IMR-90 (cell line): ENCODE data around the gene HOXA3. TPM values are rescaled to one million over a fixed set of nuclear protein-coding genes. Genes with fewer than 3 reads are reported as not detected.

Source experiments
- ATAC-seq: fragments of 200-7000 bp; cut with Tn5 transposase; 2 replicates; pipeline ENCODE4 v1.9.1; 2020; ENCODE audit warnings: low read depth, mild to moderate bottlenecking, moderate library complexity
- BruUV-seq: library from RNA; stranded (reverse); fragments of 400-500 nt; replicated peaks from 2 replicates; lab custom pipeline; 2021; lab: Mats Ljungman, UMichigan
- CTCF ChIA-PET: fragments of 300-600 bp; formaldehyde crosslinking; extraction: SDS; loops from one replicate; lab custom pipeline; 2021; ENCODE audit warnings: antibody characterized with exemption; lab: Yijun Ruan, JAX
- POLR2A ChIA-PET: fragments of 300-600 bp; sonication (Branson Sonifier 250); formaldehyde crosslinking; loops from one replicate; lab custom pipeline; 2022; ENCODE audit warnings: antibody characterized with exemption; ENCODE audit not compliant: unreplicated experiment; lab: Charles Lee
- DNase-seq: peaks from one replicate; pipeline ENCODE4 v3.0.0; 2013
- H2AFZ ChIP-seq: replicated peaks from 2 replicates; pipeline ENCODE3; 2013; ENCODE audit warnings: low read length, mild to moderate bottlenecking; ENCODE audit not compliant: poor library complexity
- H2AK5ac ChIP-seq: 2 replicates; pipeline ENCODE4 v1.6.1; 2013; ENCODE audit warnings: low read depth, low read length, inconsistent platforms
- H2AK9ac ChIP-seq: replicated peaks from 2 replicates; pipeline ENCODE3; 2013; ENCODE audit warnings: mild to moderate bottlenecking, low read depth, low read length, moderate library complexity; ENCODE audit not compliant: poor library complexity
- H2BK120ac ChIP-seq: 2 replicates; pipeline ENCODE4 v1.6.1; 2013; ENCODE audit warnings: low read depth, low read length, inconsistent platforms
- H2BK15ac ChIP-seq: 3 replicates; pipeline ENCODE4 v1.6.1; 2013; ENCODE audit warnings: low read depth, low read length, inconsistent platforms
- H2BK20ac ChIP-seq: 2 replicates; pipeline ENCODE4 v1.6.1; 2013; ENCODE audit warnings: low read depth, mild to moderate bottlenecking, inconsistent platforms, low read length, moderate library complexity
- H2BK5ac ChIP-seq: 2 replicates; pipeline ENCODE4 v1.6.1; 2013; ENCODE audit warnings: mild to moderate bottlenecking, low read depth, low read length, inconsistent platforms; ENCODE audit not compliant: poor library complexity, severe bottlenecking
- H3K14ac ChIP-seq: replicated peaks from 2 replicates; pipeline ENCODE4 v1.6.1; 2013; ENCODE audit warnings: low read depth, low read length, inconsistent platforms
- H3K18ac ChIP-seq: 2 replicates; pipeline ENCODE4 v1.6.1; 2013; ENCODE audit warnings: low read depth, low read length, control low read depth
- H3K23ac ChIP-seq: 2 replicates; pipeline ENCODE4 v1.6.1; 2013; ENCODE audit warnings: low read depth, low read length, inconsistent platforms
- H3K27ac ChIP-seq: 2 replicates; pipeline ENCODE4 v1.5.1; 2013; ENCODE audit warnings: mild to moderate bottlenecking, control low read depth, low read length; ENCODE audit not compliant: insufficient read depth
- H3K27me3 ChIP-seq: 2 replicates; pipeline ENCODE4 v1.6.1; 2013; ENCODE audit warnings: low read length; ENCODE audit not compliant: control insufficient read depth, insufficient read depth
- H3K36me3 ChIP-seq: 2 replicates; pipeline ENCODE4 v1.6.1; 2013; ENCODE audit warnings: low read length, mixed read lengths; ENCODE audit not compliant: control insufficient read depth, insufficient read depth
- H3K4ac ChIP-seq: 2 replicates; pipeline ENCODE4 v1.6.1; 2013; ENCODE audit warnings: low read depth, low read length, inconsistent platforms
- H3K4me1 ChIP-seq: 2 replicates; pipeline ENCODE4 v1.6.1; 2013; ENCODE audit warnings: low read length, mixed read lengths; ENCODE audit not compliant: control insufficient read depth, insufficient read depth
- H3K4me2 ChIP-seq: 2 replicates; pipeline ENCODE4 v1.6.1; 2013; ENCODE audit warnings: low read depth, mild to moderate bottlenecking, control low read depth, low read length, moderate library complexity
- H3K4me3 ChIP-seq: 2 replicates; pipeline ENCODE4 v1.5.1; 2013; ENCODE audit warnings: low read depth, mild to moderate bottlenecking, control low read depth, low read length, moderate library complexity; ENCODE audit not compliant: insufficient read depth
- H3K56ac ChIP-seq: 2 replicates; pipeline ENCODE4 v1.6.1; 2013; ENCODE audit warnings: low read length, inconsistent platforms; ENCODE audit not compliant: insufficient read depth; ENCODE audit errors: extremely low read depth
- H3K79me1 ChIP-seq, 2 experiments: 2 replicates each; pipeline ENCODE4 v1.6.1; 2013; ENCODE audit warnings: low read length in 2 of 2, inconsistent platforms in 1 of 2, low read depth in 1 of 2
- H3K9ac ChIP-seq: 2 replicates; pipeline ENCODE4 v1.6.1; 2013; ENCODE audit warnings: low read depth, low read length, control low read depth
- H3K9me1 ChIP-seq: 2 replicates; pipeline ENCODE4 v1.6.1; 2013; ENCODE audit warnings: low read length, inconsistent platforms; ENCODE audit not compliant: insufficient read depth
- H3K9me3 ChIP-seq: 2 replicates; pipeline ENCODE4 v1.6.1; 2013; ENCODE audit warnings: low read length; ENCODE audit not compliant: control insufficient read depth, insufficient read depth
- H4K20me1 ChIP-seq: 2 replicates; pipeline ENCODE4 v1.6.1; 2013; ENCODE audit warnings: low read length, inconsistent platforms; ENCODE audit not compliant: insufficient read depth
- H4K5ac ChIP-seq: 2 replicates; pipeline ENCODE4 v1.6.1; 2013; ENCODE audit warnings: mild to moderate bottlenecking, low read depth, low read length, control low read depth
- H4K8ac ChIP-seq, 2 experiments: 2 replicates each; pipeline ENCODE4 v1.6.1; 2013; ENCODE audit warnings: low read depth in 2 of 2, low read length in 2 of 2, control low read depth in 1 of 2, inconsistent platforms in 1 of 2
- H4K91ac ChIP-seq: 2 replicates; pipeline ENCODE4 v1.6.1; 2013; ENCODE audit warnings: low read depth, low read length, inconsistent platforms; ENCODE audit not compliant: insufficient read depth
- BHLHE40 ChIP-seq: fragments of 150-350 bp; IDR thresholded peaks from 2 replicates; pipeline ENCODE4 v1.6.1; 2016; ENCODE audit warnings: mild to moderate bottlenecking, low read depth, low read length
- CEBPB ChIP-seq: IDR thresholded peaks from 2 replicates; pipeline ENCODE4 v1.6.1; 2012; ENCODE audit warnings: low read depth, low read length, improper control_type of control experiment
- CHD1 ChIP-seq: IDR thresholded peaks from 2 replicates; pipeline ENCODE4 v1.6.1; 2012; ENCODE audit warnings: low read depth, low read length, improper control_type of control experiment
- CTCF ChIP-seq: conservative IDR thresholded peaks from 2 replicates; pipeline ENCODE4 v1.5.1; 2012; ENCODE audit warnings: mild to moderate bottlenecking, low read depth, low read length, improper control_type of control experiment
- FOS ChIP-seq: fragments of 150-350 bp; IDR thresholded peaks from 2 replicates; pipeline ENCODE4 v1.6.1; 2016; ENCODE audit warnings: low read depth, low read length
- MAZ ChIP-seq: IDR thresholded peaks from 2 replicates; pipeline ENCODE4 v1.6.1; 2012; ENCODE audit warnings: low read depth, mild to moderate bottlenecking, low read length, improper control_type of control experiment, moderate library complexity, borderline replicate concordance
- MXI1 ChIP-seq: IDR thresholded peaks from 2 replicates; pipeline ENCODE4 v1.6.1; 2012; ENCODE audit warnings: low read depth, mild to moderate bottlenecking, low read length, moderate library complexity, borderline replicate concordance
- POLR2A ChIP-seq: IDR thresholded peaks from 2 replicates; pipeline ENCODE4 v1.6.1; 2012; ENCODE audit warnings: mild to moderate bottlenecking, low read depth, low read length
- RAD21 ChIP-seq: IDR thresholded peaks from 2 replicates; pipeline ENCODE4 v1.6.1; 2012; ENCODE audit warnings: low read length, improper control_type of control experiment
- RCOR1 ChIP-seq: IDR thresholded peaks from 2 replicates; pipeline ENCODE4 v1.6.1; 2012; ENCODE audit warnings: mild to moderate bottlenecking, low read length, improper control_type of control experiment; ENCODE audit not compliant: insufficient replicate concordance
- WGBS, 2 experiments: methylation state at CpG; one replicate each; pipeline versions ENCODE4 v1.1.5 to v1.1.7; 2013; ENCODE audit warnings: missing lambda C conversion rate in 2 of 2; ENCODE audit not compliant: insufficient read length in 1 of 2; ENCODE audit errors: extremely low coverage in 2 of 2; 5-methylcytosine and 5-hydroxymethylcytosine counted together
- dilution Hi-C: fragments of 300-500 bp; cut with HindIII; formaldehyde crosslinking; loops from one replicate; pipeline ENCODE4 v1.14.3; 2018; ENCODE audit warnings: low sequenced_read_pairs; ENCODE audit not compliant: unreplicated experiment
- in situ Hi-C: fragments of 300-500 bp; cut with MboI; formaldehyde crosslinking; loops from 3 replicates; pipeline ENCODE4 v1.14.3; 2019; ENCODE audit warnings: low sequenced_read_pairs, inconsistent platforms, mixed read lengths
- intact Hi-C: fragments of 100-400 bp; cut with micrococcal nuclease; formaldehyde crosslinking; loops from 2 replicates; pipeline ENCODE4 v1.10.0; 2022
- polyA plus RNA-seq, 3 experiments: library from polyadenylated mRNA; depleted of rRNA; stranded (reverse); fragments of >200 nt; gene quantifications; 2 replicates each; pipeline ENCODE4 v1.2.3, GENCODE V29; 2012; ENCODE audit warnings: low replicate concordance in 1 of 3
- total RNA-seq: library from RNA; depleted of rRNA; stranded (reverse); fragments of >200 nt; gene quantifications from 2 replicates; pipeline ENCODE4 v1.2.3, GENCODE V29; 2012
- TF ChIP-seq, protein P1 (sequence below): fragments of 150-350 bp; IDR thresholded peaks from 2 replicates; pipeline ENCODE4 v1.6.1; 2017; ENCODE audit warnings: mild to moderate bottlenecking, antibody characterized with exemption, low read length, low read depth
- TF ChIP-seq, protein P2 (sequence below): fragments of 150-350 bp; IDR thresholded peaks from 2 replicates; pipeline ENCODE4 v1.6.1; 2016; ENCODE audit warnings: low read depth, mild to moderate bottlenecking, low read length, moderate library complexity, borderline replicate concordance

The HOXA3 gene
- total and polyA plus RNA-seq, 2 of the 4 experiments (the other 2 are of a cell fraction): 0.90 to 5.4 TPM

- no TSS peak for BruUV-seq
- CTCF ChIA-PET: interaction anchor here (1.0 kb wide), 1 partner anchor 755 kb away, joined by 3 read pairs; no protein-coding TSS in a partner anchor
- H3K56ac ChIP-seq: peak overlapping the region; percentile 76; the same call in 1 of the 2 replicates
- H3K36me3 ChIP-seq: peaks cover 3% of the 10 kb centered on the region; the same call in 1 of the 2 replicates
- POLR2A ChIA-PET: interaction anchor here (1.0 kb wide), 1 partner anchor 26 kb away, joined by 3 read pairs; no protein-coding TSS in a partner anchor
- peak overlapping the region; percentile 98 for H3K4ac ChIP-seq
- H3K18ac ChIP-seq: peak overlapping the region; percentile 67
- dilution Hi-C loops: no loop called here
- H4K8ac ChIP-seq: peak overlapping the region; percentile 74 to 90
- H3K4me2 ChIP-seq: peak overlapping the region; percentile 95
- H3K27ac ChIP-seq: peak overlapping the region; percentile 99
- peak overlapping the region; percentile 75 for H2BK20ac ChIP-seq
- in situ Hi-C loops: no loop called here
- no peaks in the 10 kb centered on the region for H4K20me1 ChIP-seq
- H2BK120ac ChIP-seq: peak overlapping the region; percentile 94
- peak overlapping the region; percentile 36 for H2AFZ ChIP-seq
- 0 out of 2 replicates have a peak, but pooled peaks have one; percentile 6 for TF ChIP-seq CEBPB
- no peak for TF ChIP-seq POLR2A
- TF ChIP-seq RAD21: no peak; the same call in 1 of the 2 replicates
- TF ChIP-seq FOS: peak; percentile 87
- TF ChIP-seq RCOR1: peak; percentile 47
- TF ChIP-seq, protein P1, sequence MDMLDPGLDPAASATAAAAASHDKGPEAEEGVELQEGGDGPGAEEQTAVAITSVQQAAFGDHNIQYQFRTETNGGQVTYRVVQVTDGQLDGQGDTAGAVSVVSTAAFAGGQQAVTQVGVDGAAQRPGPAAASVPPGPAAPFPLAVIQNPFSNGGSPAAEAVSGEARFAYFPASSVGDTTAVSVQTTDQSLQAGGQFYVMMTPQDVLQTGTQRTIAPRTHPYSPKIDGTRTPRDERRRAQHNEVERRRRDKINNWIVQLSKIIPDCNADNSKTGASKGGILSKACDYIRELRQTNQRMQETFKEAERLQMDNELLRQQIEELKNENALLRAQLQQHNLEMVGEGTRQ: peak; percentile 83
- peak; percentile 35; the same call in 1 of the 2 replicates for TF ChIP-seq CHD1
- TF ChIP-seq, protein P2, sequence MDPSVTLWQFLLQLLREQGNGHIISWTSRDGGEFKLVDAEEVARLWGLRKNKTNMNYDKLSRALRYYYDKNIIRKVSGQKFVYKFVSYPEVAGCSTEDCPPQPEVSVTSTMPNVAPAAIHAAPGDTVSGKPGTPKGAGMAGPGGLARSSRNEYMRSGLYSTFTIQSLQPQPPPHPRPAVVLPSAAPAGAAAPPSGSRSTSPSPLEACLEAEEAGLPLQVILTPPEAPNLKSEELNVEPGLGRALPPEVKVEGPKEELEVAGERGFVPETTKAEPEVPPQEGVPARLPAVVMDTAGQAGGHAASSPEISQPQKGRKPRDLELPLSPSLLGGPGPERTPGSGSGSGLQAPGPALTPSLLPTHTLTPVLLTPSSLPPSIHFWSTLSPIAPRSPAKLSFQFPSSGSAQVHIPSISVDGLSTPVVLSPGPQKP: no peak
- TF ChIP-seq CTCF: no peak
- 0 out of 2 replicates have a peak, but pooled peaks have one; percentile 10 for TF ChIP-seq MAZ
- peak; percentile 97 for TF ChIP-seq BHLHE40
- peak; percentile 59 for TF ChIP-seq MXI1
- H2AK9ac ChIP-seq: peak overlapping the region; percentile 30
- H3K79me1 ChIP-seq: peaks cover 12 to 51% of the 10 kb centered on the region in 2 experiments
- H3K9me1 ChIP-seq: peaks cover 10% of the 10 kb centered on the region
- intact Hi-C loops: loop anchor here (5.0 kb wide), 1 partner anchor 922 kb away; the partner anchor contains the start of genes CBX3 and HNRNPA2B1
- ATAC-seq: peak; percentile 36
- DNase-seq: peak; percentile 97
- peak overlapping the region; percentile 96 for H4K91ac ChIP-seq
- WGBS, 2 experiments: 1% methylated on average over 25 of the region's 43 CpGs; no CpG with 5 or more reads in 1 of the 2 experiments
- peaks cover 35% of the 10 kb centered on the region for H3K4me1 ChIP-seq
- no peaks in the 10 kb centered on the region for H3K9me3 ChIP-seq
- peak overlapping the region; percentile 88 for H2BK5ac ChIP-seq
- peak overlapping the region; percentile 77 for H2AK5ac ChIP-seq
- peak overlapping the region; percentile 96 for H3K9ac ChIP-seq
- peak overlapping the region; percentile 94 for H3K14ac ChIP-seq
- peak overlapping the region; percentile 64; the same call in 2 of the 3 replicates for H2BK15ac ChIP-seq
- H3K27me3 ChIP-seq: no peaks in the 10 kb centered on the region
- H3K23ac ChIP-seq: peak overlapping the region; percentile 89
- peak overlapping the region; percentile 48 for H3K4me3 ChIP-seq
- peak overlapping the region; percentile 50; the same call in 1 of the 2 replicates for H4K5ac ChIP-seq
These were observed 28.1 kb downstream of the HOXA3 start for GRCh38 chr7:27124096-27124901.
